ENCODE data around the gene FRMPD4.

The FRMPD4 gene

GRCh38 chrX:12301288-12301687 is 163.0 kb downstream of the FRMPD4 start:
- DNase-seq (ENCODE audit: low read depth): no peak

DNA sequence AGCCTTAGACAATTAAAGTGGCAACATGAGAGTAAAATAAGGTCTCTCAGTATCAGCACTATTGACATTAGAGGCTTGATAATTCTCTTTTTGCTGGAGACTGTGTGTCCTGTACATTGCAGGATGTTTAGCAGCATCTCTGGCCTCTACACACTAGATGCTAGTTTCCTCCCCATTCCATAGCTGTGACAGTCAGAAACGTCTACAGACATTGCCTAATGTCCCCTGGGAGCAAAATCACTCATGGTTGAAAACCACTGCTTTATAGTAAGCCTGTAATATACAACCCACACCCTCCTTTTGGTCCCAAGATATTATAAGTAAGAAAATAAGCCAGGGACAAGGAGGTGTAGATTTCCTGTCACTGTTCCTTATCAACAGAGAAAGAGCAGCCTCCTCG is 166.0 kb downstream of the FRMPD4 start:
- peak; percentile 50 for DNase-seq (ENCODE audit: low read depth)

GRCh38 chrX:12307961-12308360 is 169.7 kb downstream of the FRMPD4 start:
- DNase-seq (ENCODE audit: low read depth): no peak

DNA sequence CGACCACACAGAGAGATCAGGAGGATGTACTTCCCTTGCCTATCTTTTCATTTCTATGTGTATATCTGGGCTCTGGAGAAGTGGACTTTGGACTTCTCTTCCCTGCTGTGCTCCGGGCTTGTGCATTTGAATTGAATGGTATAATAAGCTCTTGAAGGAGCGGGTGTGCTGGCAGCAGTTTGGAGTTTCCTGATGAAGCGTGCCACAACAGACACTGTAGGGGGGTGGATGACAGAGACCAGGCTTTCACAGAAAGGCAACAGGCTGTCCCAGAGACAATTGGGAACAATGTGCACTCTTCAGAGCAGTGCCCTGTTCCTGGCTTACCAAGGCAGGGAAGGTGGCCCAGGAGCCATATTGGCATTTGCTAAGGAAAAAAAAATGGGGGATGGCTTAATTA is 170.1 kb downstream of the FRMPD4 start:
- DNase-seq (ENCODE audit: low read depth): no peak

DNA sequence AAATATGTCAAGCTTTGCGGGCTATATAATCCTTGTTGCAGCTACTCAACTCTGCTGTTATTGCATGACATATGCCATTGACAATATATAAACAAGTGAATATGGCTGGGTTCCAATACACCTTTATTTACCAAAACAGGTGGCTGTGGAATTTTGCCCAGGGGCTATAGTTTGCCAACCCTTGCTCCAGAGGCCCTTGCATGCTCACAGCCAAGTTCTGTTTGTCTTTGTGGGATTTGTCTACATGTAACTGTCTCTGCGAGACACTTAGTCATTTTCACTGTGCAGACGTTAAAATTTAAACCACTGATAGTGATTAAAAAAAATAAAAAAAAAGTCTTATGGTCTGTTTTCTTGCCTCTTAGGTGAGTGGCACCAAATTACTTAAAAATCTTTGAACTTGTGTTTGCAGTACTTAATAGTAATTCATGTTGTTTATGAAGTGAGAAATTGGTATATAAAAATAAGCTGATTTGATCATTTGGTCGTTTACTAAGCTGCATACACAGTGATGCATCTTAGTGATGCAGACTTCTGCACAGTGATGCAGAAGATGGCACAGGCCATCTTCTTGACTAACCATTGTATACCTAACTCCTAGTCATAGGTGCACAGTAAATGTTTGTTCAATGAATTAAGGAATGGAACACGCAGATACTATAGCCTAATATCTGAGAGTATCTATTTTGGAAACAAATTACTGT is 170.9 kb downstream of the FRMPD4 start:
- DNase-seq (ENCODE audit: low read depth): no peak

DNA sequence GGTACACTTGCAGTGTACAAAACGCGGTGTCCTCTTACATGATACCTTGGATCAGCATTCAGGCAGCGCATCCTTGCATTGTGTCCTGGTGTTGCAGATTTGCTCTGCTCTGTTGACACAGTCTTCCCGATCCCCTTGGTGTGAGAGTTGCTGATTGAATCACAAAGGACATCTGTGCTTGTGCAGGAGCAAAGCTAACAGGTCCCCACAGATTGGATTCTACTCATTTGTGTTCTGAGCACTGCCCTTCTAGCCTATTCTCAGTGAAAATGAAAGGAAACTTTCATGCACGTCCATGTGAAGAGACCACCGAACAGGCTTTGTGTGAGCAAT is 171.4 kb downstream of the FRMPD4 start:
- no peak for DNase-seq (ENCODE audit: low read depth)

DNA sequence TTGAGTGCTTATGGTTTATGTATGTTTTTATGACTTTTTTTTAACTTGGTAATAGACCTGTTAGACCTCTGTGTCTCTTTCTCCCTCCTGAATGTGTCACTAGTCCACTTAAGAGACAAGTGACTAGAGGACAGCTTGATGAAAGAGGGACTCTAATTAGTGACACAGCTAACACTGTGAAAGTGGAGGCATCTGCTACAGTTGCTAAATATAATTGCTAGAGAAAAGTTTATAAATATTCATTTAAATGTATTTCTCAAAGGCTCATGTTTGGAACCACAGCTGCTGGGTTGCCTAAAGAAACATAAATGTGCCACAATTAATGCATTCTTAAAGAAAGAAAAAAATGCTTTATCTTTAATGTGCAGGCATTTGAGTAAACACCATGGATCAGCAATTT is 176.4 kb downstream of the FRMPD4 start:
- DNase-seq (ENCODE audit: low read depth): no peak

GRCh38 chrX:12315526-12315925 is 177.3 kb downstream of the FRMPD4 start:
- DNase-seq (ENCODE audit: low read depth): peak; percentile 8

GRCh38 chrX:12319003-12319519 is 180.8 kb downstream of the FRMPD4 start:
- DNase-seq (ENCODE audit: low read depth): no peak

DNA sequence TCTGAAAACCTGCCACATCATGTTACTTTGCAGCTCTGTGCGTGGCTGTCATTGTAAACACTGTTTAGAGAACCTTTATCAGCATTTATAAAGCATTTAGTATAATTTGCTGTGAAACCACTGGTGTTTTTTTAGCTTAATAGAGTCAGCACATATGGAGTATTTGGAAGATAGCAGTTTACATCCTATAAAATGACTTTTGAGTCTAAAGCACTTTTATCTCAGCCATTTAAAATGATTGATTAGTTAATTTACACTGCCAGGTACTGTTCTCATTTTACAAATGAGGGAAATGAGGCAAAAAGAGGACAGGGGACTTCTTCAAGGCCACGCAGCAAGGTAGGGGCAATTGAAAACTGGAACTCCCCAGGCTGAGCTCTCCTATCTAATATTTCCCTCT is 181.7 kb downstream of the FRMPD4 start:
- no peak for DNase-seq (ENCODE audit: low read depth)

DNA sequence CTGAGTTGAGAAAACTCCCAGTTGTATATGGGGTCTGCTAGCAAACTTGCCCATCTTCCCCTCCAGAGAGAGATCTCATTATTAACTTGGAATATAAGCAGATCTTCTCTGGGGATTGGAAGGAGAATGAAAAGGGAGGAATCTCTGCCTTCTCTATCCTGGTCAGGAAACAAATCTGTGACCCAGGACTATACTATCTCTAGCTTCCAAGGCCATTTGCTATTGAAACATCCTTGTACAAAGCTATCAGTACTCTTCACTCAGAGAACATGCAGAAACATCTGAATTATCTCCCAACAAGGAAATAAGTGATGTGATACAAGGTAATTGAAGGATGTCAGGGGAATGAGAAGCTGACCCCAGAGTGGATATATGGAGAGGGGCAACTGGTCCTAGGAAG is 183.8 kb downstream of the FRMPD4 start:
- no peak for DNase-seq (ENCODE audit: low read depth)

DNA sequence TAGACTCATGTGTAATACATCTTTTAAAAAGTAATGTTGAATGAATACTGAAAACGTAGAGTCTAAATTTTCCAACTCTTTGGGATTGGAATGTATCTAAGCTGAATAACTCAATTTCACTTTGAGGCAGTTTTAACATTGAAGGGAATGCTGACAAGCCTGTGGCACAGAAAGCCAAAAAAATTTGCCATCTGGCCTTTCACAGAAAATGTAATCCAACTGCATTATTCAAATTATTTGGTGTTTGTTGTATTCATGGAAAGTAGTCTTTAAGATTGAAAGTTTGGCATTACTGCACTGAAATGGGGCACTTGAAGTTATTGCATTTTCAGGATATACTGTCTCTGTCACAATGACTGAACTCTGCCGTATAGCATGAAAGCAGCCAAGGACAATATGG is 186.9 kb downstream of the FRMPD4 start:
- DNase-seq (ENCODE audit: low read depth): no peak

DNA sequence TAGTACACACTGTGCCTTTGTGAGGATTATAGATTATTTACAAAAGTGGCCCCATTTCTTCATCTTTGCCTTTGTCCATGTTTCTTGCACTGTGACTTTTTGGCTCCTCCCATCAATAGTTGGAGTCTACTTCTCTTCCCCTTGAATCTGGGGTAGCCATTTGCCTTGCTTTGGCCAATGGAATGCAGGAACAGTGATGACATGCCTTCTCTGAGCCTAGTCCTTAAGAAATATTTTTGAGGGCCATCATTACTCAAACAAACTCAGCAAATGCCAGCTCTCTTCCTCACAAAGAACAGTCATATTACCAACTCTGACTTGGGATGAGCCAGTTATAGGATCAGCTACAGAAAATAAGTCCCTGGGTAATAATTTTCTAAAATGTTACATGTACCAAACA is 189.6 kb downstream of the FRMPD4 start:
- DNase-seq (ENCODE audit: low read depth): peak; percentile 45

DNA sequence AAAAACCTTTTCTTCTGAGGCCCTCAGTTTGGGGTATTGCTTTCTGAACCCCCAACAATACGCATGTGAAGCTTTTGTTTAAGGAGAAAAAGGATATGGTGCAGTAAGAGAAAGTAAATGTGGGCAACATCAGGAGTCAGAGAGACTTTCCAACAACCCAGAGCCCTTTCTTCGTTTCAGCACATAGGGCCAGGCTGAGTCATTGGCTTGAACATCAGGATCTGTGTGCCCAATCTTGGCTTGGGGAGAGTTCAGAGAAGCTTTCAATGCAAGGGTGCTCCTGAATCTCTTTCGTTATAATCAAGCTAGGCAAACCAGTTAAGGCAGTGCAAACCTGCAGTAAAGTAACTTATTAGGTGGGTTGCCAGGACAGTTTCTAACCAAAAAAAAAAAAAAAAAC is 191.2 kb downstream of the FRMPD4 start:
- peak; percentile 18 for DNase-seq (ENCODE audit: low read depth)

DNA sequence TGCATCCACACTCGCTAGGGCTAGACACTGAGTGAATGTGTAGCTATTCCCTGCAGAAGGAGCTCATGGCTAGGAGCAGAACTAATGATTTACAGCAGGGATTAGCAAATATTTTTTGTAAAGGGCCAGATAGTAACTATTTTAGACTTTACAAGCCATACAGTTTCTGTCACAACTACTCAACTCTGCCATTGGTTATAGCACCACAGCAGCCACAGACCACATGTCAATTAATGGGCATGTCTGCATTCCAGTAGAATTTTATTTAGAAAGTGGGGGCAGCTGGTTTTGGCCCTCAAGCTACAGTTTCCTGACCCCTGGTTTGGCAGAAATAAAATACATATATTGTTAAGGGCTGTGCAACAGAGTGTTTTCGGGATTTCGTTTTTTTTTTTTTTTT is 192.6 kb downstream of the FRMPD4 start:
- DNase-seq (ENCODE audit: low read depth): peak; percentile 68

DNA sequence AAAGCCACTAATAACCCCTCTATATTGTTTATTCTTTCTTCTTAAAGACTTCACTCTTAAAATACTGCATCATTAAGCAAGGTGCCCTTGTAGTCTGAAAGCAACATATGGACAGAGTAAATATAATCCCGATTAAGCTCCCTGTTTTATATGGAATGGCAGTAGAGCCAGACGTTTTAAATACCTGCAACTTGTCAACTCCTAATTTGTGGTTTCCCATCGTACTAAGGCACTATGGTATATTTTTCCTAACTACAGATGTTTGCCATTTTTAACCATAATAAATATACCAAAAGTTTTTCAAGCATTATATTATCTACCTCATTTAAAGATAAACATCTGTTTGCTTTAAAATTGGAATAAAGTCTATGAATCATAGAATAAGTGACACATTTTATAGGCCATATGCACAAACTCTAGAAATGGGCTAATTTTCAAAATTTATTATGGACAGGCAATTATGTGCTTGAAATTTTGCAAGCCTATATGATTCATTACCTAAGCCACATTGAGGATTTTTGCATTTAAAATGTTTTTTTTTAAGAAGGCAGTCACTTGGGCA is 194.6 kb downstream of the FRMPD4 start:
- DNase-seq (ENCODE audit: low read depth): peak; percentile 21

- no peak for DNase-seq (ENCODE audit: low read depth)
Observed at GRCh38 chrX:12339921-12340320, 201.6 kb downstream of the FRMPD4 start.

- DNase-seq (ENCODE audit: low read depth): no peak
Observed at GRCh38 chrX:12344954-12345353, 206.7 kb downstream of the FRMPD4 start.

DNA sequence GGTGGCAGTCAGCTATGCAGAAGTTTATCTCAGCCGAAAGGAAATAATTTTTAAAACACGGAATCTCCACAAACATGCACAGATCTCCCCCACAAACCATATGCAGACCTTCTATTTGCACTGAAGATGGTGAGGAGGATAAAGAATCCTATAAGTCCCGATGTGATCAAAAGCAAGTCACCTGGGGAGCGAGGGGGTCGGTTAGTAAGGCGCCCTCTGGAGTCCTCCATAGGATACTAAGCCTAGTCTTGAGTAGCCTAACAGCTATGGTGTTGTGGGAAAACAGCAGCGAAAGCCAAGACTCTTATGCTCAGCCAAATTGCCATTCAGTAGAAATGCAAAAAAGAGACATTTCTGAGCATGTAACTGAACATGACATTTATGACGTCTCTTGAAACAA is 210.9 kb downstream of the FRMPD4 start:
- DNase-seq (ENCODE audit: low read depth): no peak

- DNase-seq (ENCODE audit: low read depth): no peak
Observed at GRCh38 chrX:12352922-12353321, 214.6 kb downstream of the FRMPD4 start.

DNA sequence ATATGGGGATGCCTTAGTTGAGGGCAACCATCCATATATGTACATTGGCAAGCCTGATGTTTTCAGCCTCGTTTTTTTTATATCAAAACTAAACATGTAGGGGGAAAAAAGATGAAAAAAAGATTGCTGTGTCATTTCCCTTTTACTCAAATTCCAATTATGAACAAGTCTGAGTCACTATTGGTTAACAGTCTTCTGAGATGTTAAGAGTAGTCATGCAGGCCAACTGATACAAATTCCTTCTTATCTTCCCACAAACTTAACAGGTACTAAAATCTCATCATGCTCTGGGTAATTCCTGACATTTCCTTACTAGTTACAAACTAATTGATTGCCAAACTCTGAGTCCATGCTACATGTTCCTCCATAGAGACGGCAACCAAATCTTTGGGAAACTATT is 222.1 kb downstream of the FRMPD4 start:
- DNase-seq (ENCODE audit: low read depth): peak; percentile 82

- peak; percentile 61 for DNase-seq (ENCODE audit: low read depth)
Observed at GRCh38 chrX:12360986-12361598, 222.8 kb downstream of the FRMPD4 start.

GRCh38 chrX:12363216-12363615 is 224.9 kb downstream of the FRMPD4 start:
- DNase-seq (ENCODE audit: low read depth): no peak

DNA sequence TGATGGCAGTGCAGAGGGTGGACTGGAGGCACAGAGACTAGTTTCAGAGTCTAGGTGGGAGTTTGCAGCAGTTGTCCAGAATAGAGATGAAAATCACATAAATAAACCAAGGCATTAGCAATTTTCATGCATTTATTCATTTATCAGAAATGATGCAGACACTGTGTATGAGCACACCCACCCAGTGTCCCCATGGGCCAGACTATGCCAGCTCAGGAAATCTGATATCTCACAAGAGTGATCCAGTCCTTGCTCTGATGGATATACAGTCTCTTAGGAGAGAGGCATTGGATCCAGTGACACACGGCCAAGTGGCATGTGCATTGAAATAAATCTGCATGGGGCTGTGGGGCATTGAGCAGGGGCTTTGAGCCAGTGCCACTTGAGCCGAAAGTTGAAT is 228.2 kb downstream of the FRMPD4 start:
- no peak for DNase-seq (ENCODE audit: low read depth)
